PC-9 (cell line): Measurements from ENCODE around the gene AGAP1. TPM values are rescaled to one million over a fixed set of nuclear protein-coding genes. Genes with fewer than 3 reads are reported as not detected.
A peak's percentile ranks its signal among the peaks of the same experiment; 100 is the strongest.

ENCODE experiments used
- BruUV-seq: library from RNA; stranded (reverse); fragments of 400-500 nt; replicated peaks from 2 replicates; lab custom pipeline; 2021; lab: Mats Ljungman, UMichigan
- CTCF ChIA-PET: fragments of 300-600 bp; sonication (Branson Sonifier 250); formaldehyde crosslinking; loops from one replicate; lab custom pipeline; 2022; ENCODE audit warnings: antibody characterized with exemption; lab: Charles Lee
- POLR2A ChIA-PET: fragments of 300-600 bp; sonication (Branson Sonifier 250); formaldehyde crosslinking; loops from one replicate; lab custom pipeline; 2022; ENCODE audit warnings: antibody characterized with exemption; ENCODE audit not compliant: unreplicated experiment; lab: Charles Lee
- DNase-seq, 2 experiments: peaks; one replicate each; pipeline versions ENCODE4 v3.0.0 to v3.0.0-alpha.2; 2015 to 2022; ENCODE audit warnings: mixed read lengths in 1 of 2
- H2AFZ ChIP-seq: fragments of 200-600 bp; sonication (generic); 2 replicates; pipeline ENCODE4 v1.8.1; 2017; ENCODE audit warnings: antibody characterized with exemption
- H3F3A ChIP-seq: fragments of 200-600 bp; sonication (generic); 2 replicates; pipeline ENCODE4 v1.8.1; 2017; ENCODE audit warnings: antibody characterized with exemption, mild to moderate bottlenecking, low read depth; ENCODE audit not compliant: insufficient read depth
- H3K27ac ChIP-seq: fragments of 200-600 bp; sonication (generic); 2 replicates; pipeline ENCODE4 v1.6.1; 2016; ENCODE audit warnings: mixed run types
- H3K27me3 ChIP-seq: fragments of 200-600 bp; sonication (generic); 2 replicates; pipeline ENCODE4 v1.6.1; 2016; ENCODE audit warnings: low read depth, mixed run types; ENCODE audit not compliant: insufficient read depth
- H3K36me3 ChIP-seq: fragments of 200-600 bp; sonication (generic); 2 replicates; pipeline ENCODE4 v1.6.1; 2016; ENCODE audit warnings: low read depth, mixed run types
- H3K4me1 ChIP-seq: fragments of 200-600 bp; sonication (generic); replicated peaks from 2 replicates; pipeline ENCODE4 v1.6.1; 2016; ENCODE audit warnings: mixed run types; ENCODE audit not compliant: insufficient read depth
- H3K4me2 ChIP-seq: fragments of 200-600 bp; sonication (generic); 2 replicates; pipeline ENCODE4 v1.6.1; 2017; ENCODE audit warnings: mixed run types
- H3K4me3 ChIP-seq: fragments of 200-600 bp; sonication (generic); 2 replicates; pipeline ENCODE4 v1.6.1; 2016; ENCODE audit warnings: mixed run types
- H3K79me2 ChIP-seq: fragments of 200-600 bp; sonication (generic); 2 replicates; pipeline ENCODE4 v1.6.1; 2017; ENCODE audit warnings: low read depth, mixed run types
- H3K9me2 ChIP-seq: fragments of 200-600 bp; sonication (generic); 2 replicates; pipeline ENCODE4 v1.8.1; 2017; ENCODE audit warnings: mild to moderate bottlenecking; ENCODE audit not compliant: insufficient read depth
- H3K9me3 ChIP-seq: fragments of 200-600 bp; sonication (generic); 2 replicates; pipeline ENCODE4 v1.8.1; 2016; ENCODE audit warnings: low read depth; ENCODE audit not compliant: insufficient read depth
- H4K20me1 ChIP-seq: fragments of 200-600 bp; sonication (generic); 2 replicates; pipeline ENCODE4 v1.8.1; 2017; ENCODE audit not compliant: insufficient read depth
- CTCF ChIP-seq: fragments of 200-600 bp; sonication (generic); conservative IDR thresholded peaks from 2 replicates; pipeline ENCODE4 v1.6.1; 2017; ENCODE audit warnings: mixed run types, antibody characterized with exemption, mild to moderate bottlenecking, moderate library complexity
- EZH2 ChIP-seq: fragments of 200-600 bp; sonication (generic); IDR thresholded peaks from 2 replicates; pipeline ENCODE4 v1.8.0; 2017; ENCODE audit warnings: antibody characterized with exemption, low read depth
- intact Hi-C: fragments of 100-400 bp; cut with micrococcal nuclease; formaldehyde crosslinking; loops from one replicate; pipeline ENCODE4 v1.10.0; 2022; ENCODE audit not compliant: unreplicated experiment
- total RNA-seq: library from RNA; stranded (reverse); gene quantifications from 2 replicates; pipeline ENCODE4 v1.2.3, GENCODE V29; 2021

The AGAP1 gene
- total RNA-seq, 1 experiment from 2014 or later: 91.4 TPM

GRCh38 chr2:235910067-235910466 lies 416.2 kb downstream of the AGAP1 start:
- H3K79me2 ChIP-seq: no peaks in the 10 kb centered on the region
- no peaks in the 10 kb centered on the region for H3F3A ChIP-seq
- no peaks in the 10 kb centered on the region for H3K27me3 ChIP-seq
- H4K20me1 ChIP-seq: no peaks in the 10 kb centered on the region
- no peak for TF ChIP-seq EZH2
- no peak for TF ChIP-seq CTCF
- H2AFZ ChIP-seq: no peak overlapping the region
- no peaks in the 10 kb centered on the region for H3K9me3 ChIP-seq
- POLR2A ChIA-PET: no interaction called here
- no peaks in the 10 kb centered on the region for H3K9me2 ChIP-seq
- no peak overlapping the region for H3K27ac ChIP-seq
- no TSS peak for BruUV-seq
- DNase-seq: no peak
- 0 out of 2 replicates have a peak, but pooled peaks cover 19% of the 10 kb centered on the region for H3K36me3 ChIP-seq
- H3K4me2 ChIP-seq: no peak overlapping the region
- intact Hi-C loops: no loop called here
- no peaks in the 10 kb centered on the region for H3K4me1 ChIP-seq
- H3K4me3 ChIP-seq: no peak overlapping the region
- CTCF ChIA-PET: no interaction called here

- Histone ChIP-seq H4K20me1 (no peaks in the 10 kb centered on the region), H3K27ac (no peak overlapping the region), H3K4me2 (no peak overlapping the region), H3K4me3 (no peak overlapping the region), H3F3A (no peaks in the 10 kb centered on the region), H3K27me3 (no peaks in the 10 kb centered on the region), H3K4me1 (no peaks in the 10 kb centered on the region), H3K36me3 (0 out of 2 replicates have a peak, but pooled peaks cover 19% of the 10 kb centered on the region), H3K9me2 (no peaks in the 10 kb centered on the region), H3K79me2 (no peaks in the 10 kb centered on the region), H3K9me3 (no peaks in the 10 kb centered on the region), H2AFZ (no peak overlapping the region)
- no peak for DNase-seq
- BruUV-seq: no TSS peak
- TF ChIP-seq EZH2: no peak
- TF ChIP-seq CTCF: no peak
- POLR2A ChIA-PET: no interaction called here
- intact Hi-C loops: no loop called here
- CTCF ChIA-PET: no interaction called here
Observed at GRCh38 chr2:235911125-235911524, 417.3 kb downstream of the AGAP1 start.

- Histone ChIP-seq H3K4me3 (no peak overlapping the region), H2AFZ (no peak overlapping the region), H3K27me3 (no peaks in the 10 kb centered on the region), H3F3A (no peaks in the 10 kb centered on the region), H3K79me2 (no peaks in the 10 kb centered on the region), H3K9me2 (no peaks in the 10 kb centered on the region), H4K20me1 (no peaks in the 10 kb centered on the region), H3K9me3 (no peaks in the 10 kb centered on the region), H3K4me1 (no peaks in the 10 kb centered on the region), H3K4me2 (no peak overlapping the region), H3K27ac (no peak overlapping the region), H3K36me3 (0 out of 2 replicates have a peak, but pooled peaks cover 19% of the 10 kb centered on the region)
- DNase-seq: peak in 1 of 2 experiments; percentile 48
- intact Hi-C loops: no loop called here
- ChIA-PET CTCF (no interaction called here), POLR2A (interaction anchor here (0.6 kb wide), 1 partner anchor 25 kb away, joined by 6 read pairs; no protein-coding TSS in a partner anchor)
- no TSS peak for BruUV-seq
- TF ChIP-seq EZH2 (no peak), CTCF (no peak)
Observed at GRCh38 chr2:235911633-235912233, 417.9 kb downstream of the AGAP1 start.
